ENCODE results near the gene NQO2. TPM values are rescaled to one million over a fixed set of nuclear protein-coding genes. Genes with fewer than 3 reads are reported as not detected.

NQO2 gene
- total and polyA plus RNA-seq, 2 of the 13 experiments (the other 11 are each of a cell fraction or from before 2014, with no cell fraction given): 32.2 to 56.5 TPM

DNA sequence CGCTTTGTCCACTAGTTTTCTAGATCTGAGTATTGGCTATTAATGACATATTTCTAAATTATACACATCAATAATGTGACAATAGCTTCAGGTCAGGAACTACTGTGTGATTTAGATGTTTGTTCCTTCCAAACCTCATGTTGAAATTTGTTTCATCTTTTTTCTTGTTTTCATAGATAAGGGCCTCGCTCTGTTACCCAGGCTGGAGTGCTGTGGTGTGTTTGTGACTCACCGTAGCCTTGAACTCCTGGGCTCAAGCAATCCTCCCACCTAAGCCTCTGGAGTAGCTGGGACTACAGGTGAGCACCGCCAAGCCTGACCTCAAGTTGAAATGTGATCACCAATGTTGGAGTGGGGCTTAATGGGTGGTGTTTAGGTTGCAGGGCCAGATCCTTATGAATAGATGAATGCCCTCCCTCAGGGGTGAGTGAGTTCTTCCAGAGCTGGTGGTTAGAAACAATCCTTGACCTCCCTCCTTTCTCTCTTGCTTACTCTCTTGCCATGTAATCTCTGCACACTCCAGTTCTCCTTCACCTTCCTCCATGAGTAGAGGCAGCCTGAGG lies 5.9 kb upstream of the NQO2 start (continued):
- TF ChIP-seq MYNN (CRISPR knock-in tag; IDR thresholded peaks at IDR 0.05; ENCODE audit: low read depth) (no peak), RARG (CRISPR knock-in tag; IDR thresholded peaks at IDR 0.05; ENCODE audit: low read depth) (no peak), NPAS2 (CRISPR knock-in tag; IDR thresholded peaks at IDR 0.05; ENCODE audit: borderline replicate concordance) (no peak), KAT2B (IDR thresholded peaks at IDR 0.05; ENCODE audit: borderline replicate concordance, low read depth, low read length) (no peak), FOXO1 (CRISPR knock-in tag; IDR thresholded peaks at IDR 0.05) (peak; percentile 95), MAF1 (CRISPR knock-in tag; IDR thresholded peaks at IDR 0.05; ENCODE audit: borderline replicate concordance) (no peak), ZNF143 (CRISPR knock-in tag; IDR thresholded peaks at IDR 0.05) (no peak), ZFP62 (CRISPR knock-in tag; IDR thresholded peaks at IDR 0.05) (no peak), POGZ (CRISPR knock-in tag; IDR thresholded peaks at IDR 0.05) (peak; percentile 80; the same call in 1 of the 2 replicates), HNF4A (CRISPR knock-in tag; IDR thresholded peaks at IDR 0.05) (peak; percentile 92), MEIS1 (CRISPR knock-in tag; IDR thresholded peaks at IDR 0.05; ENCODE audit: borderline replicate concordance) (peak; percentile 51; the same call in 1 of the 2 replicates), FOSL1 (CRISPR knock-in tag; IDR thresholded peaks at IDR 0.05; ENCODE audit: borderline replicate concordance) (peak; percentile 95), FOXJ3 (CRISPR knock-in tag; IDR thresholded peaks at IDR 0.05; ENCODE audit: borderline replicate concordance) (peak; percentile 93), ZNF12 (CRISPR knock-in tag; IDR thresholded peaks at IDR 0.05) (no peak), PITX1 (CRISPR knock-in tag; IDR thresholded peaks at IDR 0.05) (peak; percentile 76; the same call in 1 of the 2 replicates), ZNF24 (IDR thresholded peaks at IDR 0.05) (no peak), JARID2 (CRISPR knock-in tag; IDR thresholded peaks at IDR 0.05; ENCODE audit: insufficient replicate concordance) (no peak), CAMTA2 (CRISPR knock-in tag; IDR thresholded peaks at IDR 0.05; ENCODE audit: borderline replicate concordance) (no peak), LCORL (IDR thresholded peaks at IDR 0.05) (no peak), LCORL (CRISPR knock-in tag; IDR thresholded peaks at IDR 0.05) (peak; percentile 54; the same call in 1 of the 2 replicates)
- TF ChIP-seq, protein P1, sequence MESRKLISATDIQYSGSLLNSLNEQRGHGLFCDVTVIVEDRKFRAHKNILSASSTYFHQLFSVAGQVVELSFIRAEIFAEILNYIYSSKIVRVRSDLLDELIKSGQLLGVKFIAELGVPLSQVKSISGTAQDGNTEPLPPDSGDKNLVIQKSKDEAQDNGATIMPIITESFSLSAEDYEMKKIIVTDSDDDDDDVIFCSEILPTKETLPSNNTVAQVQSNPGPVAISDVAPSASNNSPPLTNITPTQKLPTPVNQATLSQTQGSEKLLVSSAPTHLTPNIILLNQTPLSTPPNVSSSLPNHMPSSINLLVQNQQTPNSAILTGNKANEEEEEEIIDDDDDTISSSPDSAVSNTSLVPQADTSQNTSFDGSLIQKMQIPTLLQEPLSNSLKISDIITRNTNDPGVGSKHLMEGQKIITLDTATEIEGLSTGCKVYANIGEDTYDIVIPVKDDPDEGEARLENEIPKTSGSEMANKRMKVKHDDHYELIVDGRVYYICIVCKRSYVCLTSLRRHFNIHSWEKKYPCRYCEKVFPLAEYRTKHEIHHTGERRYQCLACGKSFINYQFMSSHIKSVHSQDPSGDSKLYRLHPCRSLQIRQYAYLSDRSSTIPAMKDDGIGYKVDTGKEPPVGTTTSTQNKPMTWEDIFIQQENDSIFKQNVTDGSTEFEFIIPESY (CRISPR knock-in tag; IDR thresholded peaks at IDR 0.05): peak; percentile 54; the same call in 1 of the 2 replicates
- TF ChIP-seq, protein P2, sequence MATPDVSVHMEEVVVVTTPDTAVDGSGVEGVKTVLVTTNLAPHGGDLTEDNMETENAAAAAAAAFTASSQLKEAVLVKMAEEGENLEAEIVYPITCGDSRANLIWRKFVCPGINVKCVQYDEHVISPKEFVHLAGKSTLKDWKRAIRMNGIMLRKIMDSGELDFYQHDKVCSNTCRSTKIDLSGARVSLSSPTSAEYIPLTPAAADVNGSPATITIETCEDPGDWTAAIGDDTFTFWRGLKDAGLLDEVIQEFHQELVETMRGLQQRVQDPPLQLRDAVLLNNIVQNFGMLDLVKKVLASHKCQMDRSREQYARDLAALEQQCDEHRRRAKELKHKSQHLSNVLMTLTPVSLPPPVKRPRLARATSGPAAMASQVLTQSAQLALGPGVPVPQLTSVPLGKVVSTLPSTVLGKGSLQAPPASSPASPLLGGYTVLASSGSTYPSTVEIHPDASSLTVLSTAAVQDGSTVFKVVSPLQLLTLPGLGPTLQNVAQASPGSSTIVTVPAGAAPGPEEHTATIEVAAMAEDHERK (CRISPR knock-in tag; IDR thresholded peaks at IDR 0.05; ENCODE audit: low read depth): no peak
- TF ChIP-seq, protein P3, sequence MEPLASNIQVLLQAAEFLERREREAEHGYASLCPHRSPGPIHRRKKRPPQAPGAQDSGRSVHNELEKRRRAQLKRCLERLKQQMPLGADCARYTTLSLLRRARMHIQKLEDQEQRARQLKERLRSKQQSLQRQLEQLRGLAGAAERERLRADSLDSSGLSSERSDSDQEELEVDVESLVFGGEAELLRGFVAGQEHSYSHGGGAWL (CRISPR knock-in tag; IDR thresholded peaks at IDR 0.05): no peak
- TF ChIP-seq, protein P4, sequence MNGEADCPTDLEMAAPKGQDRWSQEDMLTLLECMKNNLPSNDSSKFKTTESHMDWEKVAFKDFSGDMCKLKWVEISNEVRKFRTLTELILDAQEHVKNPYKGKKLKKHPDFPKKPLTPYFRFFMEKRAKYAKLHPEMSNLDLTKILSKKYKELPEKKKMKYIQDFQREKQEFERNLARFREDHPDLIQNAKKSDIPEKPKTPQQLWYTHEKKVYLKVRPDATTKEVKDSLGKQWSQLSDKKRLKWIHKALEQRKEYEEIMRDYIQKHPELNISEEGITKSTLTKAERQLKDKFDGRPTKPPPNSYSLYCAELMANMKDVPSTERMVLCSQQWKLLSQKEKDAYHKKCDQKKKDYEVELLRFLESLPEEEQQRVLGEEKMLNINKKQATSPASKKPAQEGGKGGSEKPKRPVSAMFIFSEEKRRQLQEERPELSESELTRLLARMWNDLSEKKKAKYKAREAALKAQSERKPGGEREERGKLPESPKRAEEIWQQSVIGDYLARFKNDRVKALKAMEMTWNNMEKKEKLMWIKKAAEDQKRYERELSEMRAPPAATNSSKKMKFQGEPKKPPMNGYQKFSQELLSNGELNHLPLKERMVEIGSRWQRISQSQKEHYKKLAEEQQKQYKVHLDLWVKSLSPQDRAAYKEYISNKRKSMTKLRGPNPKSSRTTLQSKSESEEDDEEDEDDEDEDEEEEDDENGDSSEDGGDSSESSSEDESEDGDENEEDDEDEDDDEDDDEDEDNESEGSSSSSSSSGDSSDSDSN (CRISPR knock-in tag; IDR thresholded peaks at IDR 0.05): no peak
- TF ChIP-seq, protein P5, sequence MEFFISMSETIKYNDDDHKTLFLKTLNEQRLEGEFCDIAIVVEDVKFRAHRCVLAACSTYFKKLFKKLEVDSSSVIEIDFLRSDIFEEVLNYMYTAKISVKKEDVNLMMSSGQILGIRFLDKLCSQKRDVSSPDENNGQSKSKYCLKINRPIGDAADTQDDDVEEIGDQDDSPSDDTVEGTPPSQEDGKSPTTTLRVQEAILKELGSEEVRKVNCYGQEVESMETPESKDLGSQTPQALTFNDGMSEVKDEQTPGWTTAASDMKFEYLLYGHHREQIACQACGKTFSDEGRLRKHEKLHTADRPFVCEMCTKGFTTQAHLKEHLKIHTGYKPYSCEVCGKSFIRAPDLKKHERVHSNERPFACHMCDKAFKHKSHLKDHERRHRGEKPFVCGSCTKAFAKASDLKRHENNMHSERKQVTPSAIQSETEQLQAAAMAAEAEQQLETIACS (CRISPR knock-in tag; IDR thresholded peaks at IDR 0.05): no peak
